Measurements from ENCODE around the gene SLC7A4.
"Not testable (repeated sequence)": the region's sequence is repeated elsewhere in the genome, so short reads cannot be mapped to it uniquely, and the experiment has no call there.

The SLC7A4 gene

DNA sequence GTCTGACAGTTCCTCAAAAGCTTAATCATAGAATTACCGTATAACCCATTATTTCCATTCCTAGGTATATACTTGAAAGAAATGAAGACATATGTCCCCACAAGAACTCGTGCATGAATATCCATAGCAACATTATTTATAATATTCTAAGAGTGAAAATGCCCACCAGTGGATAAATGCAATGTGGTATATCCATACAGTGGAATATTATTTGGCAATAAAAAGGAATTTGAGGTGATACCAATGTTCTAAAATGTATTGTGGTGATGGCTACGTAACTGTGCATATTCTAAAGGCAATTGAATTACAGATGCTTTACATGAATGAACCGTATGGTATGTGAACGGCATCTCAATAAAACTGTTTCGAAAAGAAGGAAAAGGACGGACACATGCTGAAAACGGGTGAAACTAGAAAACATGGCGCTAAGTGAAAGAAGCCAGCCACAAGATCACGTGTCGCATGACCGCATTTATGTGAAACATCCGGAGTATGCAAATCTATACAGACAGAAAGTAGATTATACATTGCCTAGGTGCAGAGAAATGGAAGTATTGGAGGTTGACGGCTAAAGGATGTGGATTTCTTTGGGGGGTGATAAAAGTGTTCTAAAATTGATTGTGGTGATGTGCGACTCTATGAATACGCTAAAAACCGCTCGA, 29.4 kb upstream of the SLC7A4 start:
- not testable (repeated sequence) for DNase-seq

DNA sequence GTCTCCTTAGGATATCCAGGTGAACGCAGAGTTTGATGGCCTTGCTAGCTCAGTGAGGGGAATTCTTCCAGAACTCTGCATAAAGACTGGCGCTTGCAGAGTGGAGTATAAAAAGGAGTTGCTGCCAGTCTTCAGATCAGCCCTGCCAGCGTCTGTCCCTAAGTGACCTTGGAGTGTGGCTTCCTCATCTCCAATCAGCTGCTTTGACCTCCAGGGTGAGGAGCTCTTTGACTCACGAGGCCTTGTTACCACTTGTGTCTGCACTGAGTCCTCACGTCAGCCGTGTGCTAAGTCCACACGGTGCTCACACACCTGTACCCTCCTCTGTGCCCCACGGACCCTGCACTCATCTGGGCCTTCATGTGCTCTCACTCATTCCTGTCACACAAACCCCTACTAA, 28.0 kb upstream of the SLC7A4 start:
- DNase-seq: not testable (repeated sequence)

DNA sequence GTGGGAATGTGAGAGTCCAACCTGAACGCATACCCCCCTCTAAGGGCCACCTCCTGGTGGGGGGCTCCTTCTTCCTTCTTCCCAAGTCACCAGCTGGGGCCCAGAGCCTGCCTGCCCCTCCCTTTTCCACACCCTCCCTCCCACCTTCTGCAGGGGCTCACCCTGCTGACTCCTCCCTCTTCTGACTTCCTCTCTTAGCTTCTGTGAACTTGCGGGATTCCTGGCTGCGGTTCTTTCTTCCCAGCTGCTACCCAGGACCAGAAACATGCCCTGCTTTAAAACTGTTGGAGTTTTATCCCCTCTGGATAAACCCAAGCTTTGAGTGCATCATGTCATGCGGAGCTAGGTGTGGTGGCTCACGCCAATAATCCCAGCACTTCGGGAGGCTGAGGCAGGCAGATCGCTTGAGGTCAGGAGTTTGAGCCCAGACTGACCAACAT, 23.5 kb upstream of the SLC7A4 start:
- no peak for DNase-seq

DNA sequence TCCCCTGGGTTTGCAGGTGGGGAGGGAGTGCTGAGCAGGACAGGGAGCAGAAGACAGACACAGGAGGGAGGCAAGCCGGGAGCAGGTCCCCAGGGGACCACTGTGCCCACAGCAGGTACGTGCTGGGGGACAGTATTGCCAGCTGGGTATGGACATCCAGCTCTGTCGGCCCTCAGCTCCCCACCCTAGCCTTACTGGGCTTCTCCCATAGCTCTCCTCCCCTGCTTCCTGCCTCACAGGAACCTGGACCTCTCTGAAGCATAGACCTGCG, 23.1 kb upstream of the SLC7A4 start:
- no peak for DNase-seq

DNA sequence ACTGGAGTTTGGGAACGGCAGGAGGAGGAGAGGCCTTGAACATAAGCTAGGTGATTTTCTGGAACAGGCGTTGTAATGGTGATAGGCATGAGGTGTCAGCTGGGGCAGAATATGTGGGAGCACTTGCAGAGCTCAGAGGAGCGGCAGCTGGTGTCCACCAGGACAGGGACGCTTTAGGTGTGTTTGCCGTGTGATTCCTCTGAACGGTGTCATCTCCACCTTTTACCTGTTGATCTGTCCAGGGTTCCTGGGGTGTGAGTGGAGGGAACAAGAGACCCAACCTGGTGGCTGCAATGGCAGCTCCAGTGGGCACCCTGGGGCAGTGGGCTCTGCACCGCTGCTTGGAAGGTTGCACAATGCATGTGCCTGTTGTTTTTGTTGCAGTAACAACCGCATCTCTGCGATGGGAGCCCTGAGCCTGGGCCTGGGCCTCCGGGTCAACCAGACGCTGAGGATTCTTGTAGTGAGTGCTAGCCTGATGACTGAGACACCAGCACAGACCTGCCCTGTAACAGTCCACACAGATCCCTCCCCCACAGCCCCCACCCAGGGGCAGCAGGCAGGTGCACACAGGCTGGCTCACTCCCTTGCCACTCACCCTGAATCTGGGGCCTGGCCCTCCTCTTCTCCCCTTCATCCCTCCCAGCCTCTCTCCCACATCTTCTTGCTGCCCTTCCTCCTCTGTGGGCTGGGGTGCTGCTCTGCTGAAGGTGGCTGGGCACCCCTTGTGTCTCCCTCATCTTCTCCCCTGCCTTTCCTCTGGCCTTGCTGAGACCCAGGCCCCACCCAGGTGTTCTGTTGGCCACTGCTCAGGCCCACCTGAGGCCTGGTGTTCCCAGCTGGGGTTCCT, 22.6 kb upstream of the SLC7A4 start:
- no peak for DNase-seq

DNA sequence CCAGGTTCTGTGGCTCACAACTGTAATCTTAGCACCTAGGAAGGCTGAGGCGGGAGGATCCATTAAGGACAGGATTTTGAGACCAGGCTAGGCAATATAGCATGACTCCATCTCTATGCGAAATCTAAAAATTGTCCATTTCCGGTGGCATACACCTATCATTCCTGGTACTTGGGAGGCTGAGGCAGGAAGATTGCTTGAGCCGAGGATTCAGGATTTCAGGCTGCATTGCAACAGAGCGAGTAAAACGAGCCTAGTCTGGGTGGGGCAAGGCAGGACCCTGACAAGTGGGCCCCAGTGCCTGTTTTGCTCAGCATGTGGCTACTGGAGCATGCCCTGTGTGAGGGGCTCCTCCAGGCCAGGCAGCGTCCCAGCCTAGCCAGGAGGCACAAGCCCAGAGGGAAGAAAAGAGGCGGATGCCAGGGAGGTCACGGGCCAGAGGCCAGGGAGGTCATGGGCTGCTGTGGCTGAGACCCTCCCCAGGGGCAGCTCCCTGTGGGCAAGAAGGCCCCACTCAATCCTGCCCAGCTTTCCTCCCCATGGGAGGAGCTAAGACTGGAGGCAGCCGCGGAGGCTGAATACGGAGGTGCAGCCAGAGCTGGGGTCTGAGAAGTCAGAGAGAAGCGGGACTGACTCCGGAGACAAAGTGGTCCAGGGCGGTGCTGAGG, 21.8 kb upstream of the SLC7A4 start:
- DNase-seq: no peak

DNA sequence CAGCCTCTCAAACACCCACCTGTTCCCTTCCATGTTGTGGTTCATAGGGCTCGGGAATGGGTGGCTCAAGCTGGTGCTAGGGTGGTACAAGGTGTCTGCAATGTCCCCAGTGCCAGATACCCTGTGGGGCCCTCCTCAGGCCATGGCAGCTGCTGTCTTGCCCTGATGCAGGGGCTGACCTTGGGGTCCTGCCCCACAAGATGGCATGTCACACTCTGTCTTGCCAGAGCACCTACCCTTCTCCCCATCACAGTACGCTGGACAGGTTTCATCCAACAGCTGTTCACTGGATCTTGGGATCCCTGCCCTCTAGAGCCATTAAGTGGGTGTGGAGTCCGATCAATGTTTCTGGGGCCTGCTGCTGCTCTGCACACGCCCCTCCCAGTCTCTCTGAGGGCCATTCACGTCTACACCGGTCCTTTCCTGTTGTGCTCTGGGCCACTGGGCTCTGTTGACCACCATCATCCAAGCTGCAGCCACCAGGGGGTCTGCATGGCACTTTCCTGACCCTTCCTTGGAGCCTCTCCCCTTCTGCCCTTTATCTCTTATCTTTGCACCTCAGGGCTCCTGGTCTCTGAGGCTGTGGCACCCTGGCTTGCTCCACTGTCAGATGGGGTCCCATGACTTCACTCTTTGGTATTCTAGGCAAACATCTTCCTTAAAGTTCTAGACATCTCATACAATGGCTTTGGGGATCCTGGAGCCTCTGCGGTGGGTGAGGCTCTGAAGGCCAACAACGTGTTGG, 20.5 kb upstream of the SLC7A4 start:
- DNase-seq: no peak

DNA sequence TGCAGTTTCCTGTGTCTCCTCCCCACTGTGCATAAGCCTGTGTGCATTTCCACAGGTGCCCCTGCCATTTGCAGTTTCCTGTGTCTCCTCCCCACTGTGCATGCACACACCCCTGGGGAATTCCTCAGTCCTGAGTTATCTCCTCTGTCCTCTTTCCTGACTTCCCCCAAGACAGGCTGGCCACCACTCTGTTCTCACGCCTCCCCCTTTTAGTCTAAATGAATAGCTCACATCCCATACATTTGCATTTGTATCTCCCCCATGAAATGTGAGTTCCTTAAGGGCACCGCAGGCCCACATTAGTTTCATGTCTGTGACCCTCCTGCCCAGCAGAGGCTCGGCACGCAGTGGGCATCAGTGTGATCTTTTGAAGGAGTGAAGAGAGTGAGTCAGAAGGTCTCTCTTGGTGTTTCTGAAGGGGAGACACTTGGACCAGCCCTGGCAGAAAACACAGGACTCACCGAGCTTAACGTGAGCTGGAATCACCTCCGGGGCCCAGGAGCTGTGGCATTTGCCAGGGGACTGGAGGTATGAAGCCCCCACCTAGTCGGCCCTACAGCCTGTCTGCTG, 19.6 kb upstream of the SLC7A4 start:
- no peak for DNase-seq

DNA sequence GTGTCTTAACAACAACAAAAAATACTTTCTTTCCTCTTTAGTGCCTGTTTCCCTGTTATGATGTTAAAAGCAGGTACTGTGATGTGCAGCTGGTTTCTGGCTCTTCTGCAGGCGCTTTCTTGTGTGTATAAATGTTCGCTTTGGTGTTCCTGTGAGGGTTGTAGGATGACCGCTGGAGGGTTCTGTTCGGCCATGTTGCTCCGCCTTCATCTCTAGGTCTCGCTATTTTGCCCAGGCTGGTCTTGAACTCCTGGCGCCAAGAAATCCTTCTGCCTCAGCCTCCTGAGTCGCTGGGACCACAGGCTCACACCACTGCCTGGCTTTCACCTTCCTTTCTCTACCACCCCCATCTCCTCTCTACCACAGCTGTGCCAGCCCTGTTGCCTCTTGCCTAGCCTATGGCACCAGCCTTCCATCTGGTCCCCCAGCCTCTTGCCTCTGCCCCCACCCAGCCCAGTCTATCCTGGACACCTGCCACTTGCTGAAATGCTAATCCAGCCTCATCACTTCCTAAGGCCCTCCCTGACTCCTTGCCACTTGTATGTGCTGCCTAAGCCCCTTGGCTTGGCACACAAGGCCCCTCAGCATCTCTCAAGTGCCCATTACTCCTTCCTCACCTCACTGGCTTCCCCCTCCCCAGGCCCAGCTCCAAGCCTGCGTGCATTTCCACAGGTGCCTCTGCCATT, 18.9 kb upstream of the SLC7A4 start:
- no peak for DNase-seq

DNA sequence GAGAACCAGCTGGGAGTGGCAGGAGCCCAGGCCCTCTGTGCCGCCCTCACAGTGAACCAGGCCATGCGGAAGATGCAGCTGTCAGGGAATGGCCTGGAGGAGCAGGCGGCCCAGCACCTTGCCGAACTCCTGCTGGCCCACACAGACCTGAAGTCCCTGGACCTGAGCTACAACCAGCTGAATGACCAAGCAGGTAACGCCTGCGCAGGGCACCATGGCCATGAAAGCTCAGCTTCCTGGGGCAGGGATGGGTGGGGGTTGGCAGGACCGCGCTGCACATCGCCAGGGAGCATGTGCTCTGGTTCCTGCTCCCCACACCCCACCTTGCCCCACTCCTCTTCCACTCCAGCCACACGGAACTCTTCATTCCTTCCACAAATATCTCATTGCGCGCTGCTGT, 16.6 kb upstream of the SLC7A4 start:
- not testable (repeated sequence) for DNase-seq

DNA sequence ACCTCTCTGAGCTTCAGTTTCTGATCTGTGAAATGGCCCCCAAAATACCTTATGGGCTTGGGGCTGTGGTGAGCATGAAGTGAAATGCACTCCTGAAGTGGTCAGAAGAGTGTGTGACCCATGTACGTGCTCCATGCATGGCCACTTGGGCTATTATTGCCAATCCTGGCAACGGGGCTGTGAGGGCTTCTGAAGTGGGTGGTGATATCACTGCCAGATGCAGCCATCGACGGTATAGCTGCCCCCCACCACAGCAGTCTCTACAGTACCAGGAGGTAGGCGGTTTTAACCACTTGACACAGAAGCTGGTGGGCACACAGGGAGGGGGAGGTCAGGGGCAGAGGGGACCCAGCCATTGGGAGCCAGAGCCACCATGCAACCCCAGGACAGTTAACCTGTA, 16.1 kb upstream of the SLC7A4 start:
- DNase-seq: not testable (repeated sequence)

DNA sequence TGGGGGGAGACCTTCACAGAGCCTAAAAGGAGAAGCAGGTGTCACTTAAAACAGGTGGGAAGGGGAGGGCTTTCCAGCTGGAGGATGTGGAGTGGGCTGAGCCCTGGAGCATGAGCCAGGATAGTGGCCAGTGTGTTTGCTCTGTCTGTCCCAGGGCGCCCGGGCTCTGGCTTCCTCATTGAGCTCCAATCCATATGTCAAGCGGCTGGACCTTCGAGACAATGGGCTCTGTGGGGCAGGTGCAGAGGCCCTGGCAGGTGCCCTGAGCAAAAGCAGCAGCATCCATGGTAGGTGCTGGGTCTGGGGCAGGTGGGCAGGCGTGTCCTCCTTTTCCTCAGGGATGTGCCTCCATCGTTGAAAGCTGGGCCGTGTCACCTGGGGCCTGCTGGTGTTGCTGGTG, 15.4 kb upstream of the SLC7A4 start:
- DNase-seq: no peak

DNA sequence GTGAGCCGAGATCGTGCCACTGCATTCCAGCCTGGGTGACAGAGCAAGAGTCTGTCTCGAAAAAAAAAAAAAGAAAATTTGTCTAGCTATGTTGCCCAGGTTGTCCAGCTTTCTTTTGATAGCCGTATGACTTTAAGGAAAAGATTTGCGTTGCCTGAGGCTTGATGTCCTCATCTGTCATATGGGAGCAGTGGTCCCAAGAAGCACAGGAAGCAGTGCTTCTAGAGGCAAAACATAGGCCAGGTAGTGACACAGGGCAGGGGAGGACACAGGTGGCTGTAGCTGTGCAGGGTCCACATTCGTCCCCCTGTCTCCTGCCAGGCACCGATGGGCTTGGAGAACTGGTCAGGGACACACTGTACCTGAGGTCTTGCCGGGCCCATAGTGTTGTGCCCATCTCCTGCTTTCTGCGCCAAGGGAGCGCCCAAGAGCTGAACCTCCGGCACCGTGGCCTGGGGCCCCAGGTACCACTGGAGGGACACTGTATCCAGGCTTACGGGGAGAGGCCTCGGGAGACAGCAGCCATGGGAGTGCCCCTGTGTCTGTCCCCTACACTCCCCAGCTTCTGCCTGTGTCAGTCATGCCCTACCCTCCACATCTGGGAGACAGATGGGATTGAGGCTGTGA, 14.8 kb upstream of the SLC7A4 start:
- no peak for DNase-seq

DNA sequence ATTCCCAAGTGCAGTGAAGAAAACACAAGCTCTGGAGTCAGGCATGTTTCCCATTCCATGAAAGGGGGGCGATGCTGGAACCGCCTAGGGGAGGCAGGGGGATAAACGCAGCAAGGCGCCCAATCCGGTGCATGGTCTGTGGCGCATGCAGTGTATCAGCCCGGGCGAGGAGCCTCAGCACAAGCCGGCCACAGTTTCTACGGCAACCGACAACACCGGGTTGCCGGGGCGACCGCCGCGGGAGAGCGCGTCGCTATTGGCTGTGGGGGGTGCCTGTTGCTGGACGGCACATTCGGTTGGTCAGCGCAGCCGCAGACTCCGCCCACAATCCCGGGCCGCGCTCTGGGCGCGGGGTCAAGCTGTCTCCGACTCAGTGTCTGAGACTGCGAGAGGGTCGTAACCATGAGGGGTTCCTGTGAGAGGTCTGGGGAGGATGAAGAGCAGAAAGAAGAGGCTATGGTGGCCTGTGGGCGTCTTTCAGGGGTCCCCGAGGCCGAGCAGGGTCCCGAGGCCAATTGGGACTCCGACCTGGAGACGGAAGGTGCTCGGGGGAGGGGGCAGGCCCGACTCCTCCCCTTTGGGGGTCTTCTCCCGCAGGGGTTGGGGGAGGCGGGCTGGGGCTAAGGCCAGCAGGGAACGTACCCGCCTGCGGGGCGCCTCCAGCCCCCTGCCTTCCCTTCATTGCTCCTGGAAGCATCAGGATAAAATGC, 13.4 kb upstream of the SLC7A4 start, which contains the start of gene LRRC74B:
Gene LRRC74B (plus strand): TSS at position 362 of the 710 bp plus-strand sequence. CDS start 41 bp downstream, at position 403.
- DNase-seq: peak; percentile 72

DNA sequence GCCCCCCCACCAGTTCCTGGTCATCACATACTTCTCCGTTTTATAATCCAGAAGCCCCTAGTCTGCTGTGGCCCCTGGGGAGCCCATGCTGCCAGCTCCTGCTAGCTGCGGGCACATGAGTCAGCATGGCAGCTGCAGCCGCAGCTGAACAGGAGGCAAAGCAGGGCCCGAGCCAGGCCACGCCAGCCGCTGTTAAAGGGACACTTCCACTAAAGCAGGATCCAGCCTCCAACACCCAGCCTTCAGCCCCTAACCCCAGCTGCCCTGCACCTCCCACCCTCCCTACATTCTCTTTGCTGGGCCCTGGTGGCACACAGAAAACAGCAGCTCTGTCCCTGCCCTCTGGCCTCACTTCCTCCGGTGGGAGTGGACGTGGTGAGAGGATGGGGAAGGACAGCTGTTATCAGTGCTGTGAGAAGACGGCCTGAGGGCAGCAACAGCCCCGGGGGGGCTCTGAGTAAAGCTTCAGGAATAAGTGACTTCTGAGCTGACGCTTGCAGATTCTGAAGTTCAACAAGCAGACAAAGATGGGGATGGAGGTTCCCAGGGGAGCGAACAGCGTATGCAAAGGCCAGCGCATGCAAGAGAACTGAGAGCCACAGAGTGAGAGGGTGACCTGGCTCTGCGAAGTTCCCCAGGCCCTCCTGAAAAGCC, 12.7 kb upstream of the SLC7A4 start:
- DNase-seq: peak; percentile 5

DNA sequence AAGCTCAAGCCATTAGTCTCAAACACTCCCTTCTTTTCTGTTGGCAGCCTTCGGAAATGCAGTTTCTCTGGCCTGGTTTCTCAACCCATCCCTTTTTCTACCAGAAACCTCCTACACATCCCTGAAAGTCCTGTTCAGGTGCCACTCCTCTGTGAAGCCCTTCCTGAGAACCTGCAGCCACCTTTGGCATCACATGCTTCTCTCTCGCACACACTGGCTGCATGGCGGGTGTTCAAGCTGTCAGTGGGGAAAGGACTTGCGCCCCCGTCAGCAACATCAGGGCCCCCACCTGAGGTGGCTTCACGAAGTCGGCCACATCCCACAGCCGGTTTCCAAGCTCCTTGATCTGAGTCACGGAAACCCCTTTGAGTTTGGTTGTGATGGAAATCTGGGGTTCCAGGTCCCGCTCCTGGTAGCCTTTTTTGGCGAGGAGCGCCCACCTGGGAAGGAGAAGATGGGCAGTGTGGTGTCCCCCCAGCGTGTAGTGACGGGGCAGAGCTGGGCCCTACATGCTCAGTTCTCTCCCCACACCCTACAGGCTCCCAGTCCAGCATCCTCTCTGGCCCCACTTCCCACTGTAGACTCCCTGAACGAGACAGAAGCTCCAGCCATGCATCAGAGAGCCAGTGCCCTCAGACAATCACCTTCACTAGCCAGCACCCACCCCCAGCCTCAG, 11.6 kb upstream of the SLC7A4 start:
- DNase-seq: no peak

DNA sequence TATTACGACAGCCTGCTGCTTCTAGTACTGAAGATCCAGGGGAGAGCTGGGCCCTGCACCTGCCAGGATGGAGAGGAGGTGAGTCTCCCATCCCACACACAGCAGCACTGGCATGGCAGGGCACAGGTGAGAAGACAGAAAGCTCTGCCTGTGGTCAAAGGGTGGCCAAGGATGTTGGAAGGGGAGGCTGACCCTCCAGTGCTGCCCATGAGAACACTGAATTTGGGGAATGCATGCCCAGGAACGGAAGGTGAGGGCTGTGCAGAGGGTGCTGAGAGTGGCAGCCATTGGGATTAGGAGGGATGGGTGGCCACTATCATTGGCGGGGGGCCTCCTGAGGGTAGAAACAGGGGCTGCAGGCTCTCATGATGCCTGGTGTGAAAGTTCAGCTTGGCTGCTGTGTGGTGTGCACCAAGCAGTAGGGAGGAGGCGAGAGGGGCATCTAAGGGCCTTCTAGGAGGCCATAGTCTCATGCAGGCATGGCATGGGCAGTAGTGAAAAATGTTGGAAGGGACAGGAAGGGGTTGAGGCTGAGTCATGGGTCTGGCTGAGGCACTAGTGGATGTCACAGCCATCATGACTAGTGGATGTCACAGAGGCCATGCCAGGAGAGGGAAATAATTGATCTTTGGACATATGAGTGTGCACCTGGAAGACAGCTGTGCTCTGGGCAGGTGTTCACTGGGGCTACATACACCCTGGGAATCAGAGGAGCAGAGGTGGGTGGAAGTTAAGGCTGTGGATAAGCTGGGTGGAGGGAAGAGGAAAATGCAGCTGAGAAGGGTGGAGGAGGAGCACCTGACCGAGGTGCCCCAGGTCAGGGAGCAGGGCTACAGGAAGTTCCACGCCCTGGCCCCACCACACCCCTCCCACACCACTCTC, 10.9 kb upstream of the SLC7A4 start:
- DNase-seq: no peak

DNA sequence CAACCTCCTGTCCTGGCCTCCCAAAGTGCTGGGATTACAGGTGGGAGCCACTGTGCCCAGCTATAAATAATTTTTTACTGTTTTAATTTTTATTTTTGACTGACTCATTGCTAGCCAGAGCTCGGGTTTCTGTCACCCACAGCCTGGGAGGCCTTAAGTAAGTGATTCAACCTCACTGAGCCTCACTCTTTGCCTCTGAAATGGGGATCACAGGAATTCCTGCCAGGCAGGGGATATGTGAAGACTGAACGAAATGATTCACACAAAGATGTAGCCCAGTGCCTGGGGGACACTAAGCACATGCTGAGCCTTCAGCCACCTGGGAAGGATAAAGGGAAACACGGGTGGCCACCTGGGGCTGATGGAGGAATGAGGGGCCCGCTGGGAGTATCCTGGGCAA, 9.6 kb upstream of the SLC7A4 start:
- no peak for DNase-seq

DNA sequence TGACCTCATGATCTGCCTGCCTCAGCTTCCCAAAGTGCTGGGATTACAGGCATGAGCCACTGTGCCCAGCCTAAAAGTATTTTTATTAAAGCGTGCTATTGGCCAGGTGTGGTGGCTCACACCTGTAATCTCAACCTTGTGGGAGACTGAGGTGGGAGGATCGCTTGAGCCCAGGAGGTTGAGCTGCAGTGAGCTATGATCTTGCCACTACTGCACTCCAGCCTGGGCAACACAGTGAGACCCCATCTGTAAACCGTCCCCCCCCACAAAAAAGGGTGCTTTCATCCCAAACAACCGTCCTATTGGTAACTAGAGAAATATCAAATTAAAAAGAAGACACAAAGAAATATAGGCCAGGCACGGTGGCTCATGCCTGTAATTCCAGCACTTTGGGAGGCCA, 6.8 kb upstream of the SLC7A4 start:
- DNase-seq: not testable (repeated sequence)
